ENCODE results near the gene IMMP2L.
"Not testable (repeated sequence)": the region's sequence is repeated elsewhere in the genome, so short reads cannot be mapped to it uniquely, and the experiment has no call there.

IMMP2L gene

DNA sequence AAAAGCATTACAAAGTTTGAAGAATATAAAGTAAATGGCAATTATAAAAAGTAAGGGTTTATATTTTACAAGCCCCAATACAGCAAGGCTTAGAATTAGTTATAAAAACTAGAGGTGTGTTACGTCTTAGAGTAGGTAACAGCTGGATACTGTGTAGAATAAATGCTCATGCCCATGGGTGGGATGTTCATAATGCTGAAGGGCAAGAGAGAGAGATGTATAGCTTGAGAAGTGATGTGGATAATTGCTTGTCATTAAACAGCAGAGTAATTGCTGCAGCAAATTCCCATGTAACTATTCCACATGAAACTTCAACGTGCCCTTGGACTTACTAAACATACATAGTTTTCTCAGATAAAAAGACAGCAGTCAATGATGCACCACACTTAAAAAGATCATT lies 233.8 kb downstream of the IMMP2L start:
- DNase-seq = no peak

DNA sequence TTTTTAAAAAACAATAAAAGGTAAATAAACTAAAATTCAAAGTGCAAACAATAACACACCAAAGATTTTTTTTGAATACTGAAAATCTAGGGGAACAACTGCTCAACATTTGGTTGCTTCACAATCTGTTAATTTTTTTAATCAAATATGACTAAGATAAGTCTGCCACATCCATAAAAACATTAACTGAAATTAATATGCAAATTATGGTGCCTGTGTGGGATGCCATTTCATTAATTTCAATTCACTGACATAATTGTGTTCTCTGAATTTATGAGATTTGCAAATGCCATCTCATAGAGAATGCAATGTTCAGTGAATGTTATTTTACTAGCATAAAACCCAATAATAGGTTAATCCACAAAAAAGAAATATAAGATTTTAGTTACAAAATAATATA lies 237.5 kb downstream of the IMMP2L start:
- no peak for DNase-seq

DNA sequence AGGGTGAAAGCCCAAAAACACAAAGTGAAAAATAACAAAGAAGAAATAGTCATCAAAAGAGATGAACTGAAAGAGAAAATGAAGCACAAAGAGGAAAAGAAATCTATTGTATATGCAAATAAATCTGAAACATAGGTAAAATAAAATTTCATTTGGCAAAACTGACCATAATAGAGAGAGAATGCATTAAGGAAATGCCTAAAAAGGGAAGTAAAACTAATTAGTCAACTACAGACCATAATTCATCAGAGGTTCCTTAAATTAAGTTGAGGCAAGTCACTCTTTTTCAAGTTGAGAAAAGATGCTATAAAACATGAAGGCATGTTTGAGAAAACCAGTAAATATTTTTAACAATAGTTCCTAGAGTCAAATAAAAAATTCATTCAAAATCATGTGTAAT lies 238.1 kb downstream of the IMMP2L start:
- peak; percentile 46 to 63 for DNase-seq

DNA sequence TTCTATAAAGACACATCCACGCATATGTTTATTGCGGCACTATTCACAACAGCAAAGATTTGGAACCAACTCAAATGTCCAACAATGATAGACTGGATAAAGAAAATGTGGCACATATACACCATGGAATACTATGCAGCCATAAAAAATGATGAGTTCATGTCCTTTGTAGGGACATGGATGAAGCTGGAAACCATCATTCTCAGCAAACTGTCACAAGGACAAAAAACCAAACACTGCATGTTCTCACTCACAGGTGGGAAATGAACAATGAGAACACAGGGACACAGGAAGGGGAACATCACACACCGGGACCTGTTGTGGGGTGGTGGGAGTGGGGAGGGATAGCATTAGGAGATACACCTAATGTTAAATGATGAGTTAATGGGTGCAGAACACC lies 238.6 kb downstream of the IMMP2L start:
- not testable (repeated sequence) for DNase-seq

DNA sequence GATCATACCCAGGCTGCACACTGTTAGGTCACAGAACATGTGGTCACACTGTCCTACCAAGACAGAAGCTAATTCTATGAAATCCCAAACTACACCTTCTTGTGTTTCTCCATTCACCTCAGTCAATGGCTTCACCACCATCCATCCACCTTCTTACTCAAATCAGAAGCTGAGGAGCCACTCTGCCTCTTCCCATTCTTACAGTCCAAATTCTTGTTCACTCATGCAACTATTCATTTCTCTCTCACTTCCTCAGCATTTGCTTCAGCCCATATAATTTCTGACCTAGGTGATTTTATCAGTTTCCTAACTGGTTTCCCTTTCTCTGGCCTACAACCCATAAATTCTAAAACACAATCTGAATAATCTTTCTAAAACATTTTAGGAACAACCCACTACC lies 242.2 kb downstream of the IMMP2L start:
- no peak for DNase-seq

DNA sequence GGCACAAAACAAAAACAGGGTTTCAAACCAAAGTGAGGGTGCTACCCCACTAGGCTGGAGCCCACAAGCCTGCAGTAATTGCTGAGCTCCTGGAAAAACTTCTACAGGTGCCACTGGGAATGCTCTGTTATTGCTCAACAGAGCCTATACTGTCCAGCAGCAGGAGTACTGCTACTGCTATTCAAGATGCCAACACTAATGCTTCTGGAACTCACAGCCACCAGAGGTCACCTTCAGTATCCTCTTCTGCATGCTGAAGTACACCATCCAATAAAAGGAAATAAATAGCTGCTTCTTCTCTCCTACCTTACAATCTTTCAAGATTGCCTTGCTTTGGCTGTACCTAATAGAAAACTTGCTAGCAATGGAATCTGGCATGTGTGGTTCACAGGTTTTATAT lies 249.3 kb downstream of the IMMP2L start:
- no peak for DNase-seq

DNA sequence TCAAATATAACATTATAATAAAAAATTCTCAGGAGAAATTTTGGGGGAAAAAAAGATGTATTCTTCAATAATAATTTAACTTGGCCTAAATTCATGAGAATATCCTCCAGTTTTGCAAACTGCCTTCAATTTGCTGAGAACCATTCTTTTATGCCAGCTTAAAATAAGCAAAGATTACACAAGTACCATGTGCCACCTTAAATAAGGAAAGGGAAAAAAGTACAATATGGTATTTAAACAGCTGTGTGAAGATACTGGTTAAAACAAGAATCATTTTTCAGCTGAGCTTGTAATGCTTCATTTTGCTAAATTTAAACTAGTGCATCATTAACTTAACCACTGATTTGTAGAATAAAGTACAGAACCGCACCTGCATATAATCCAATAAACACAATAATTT lies 253.6 kb downstream of the IMMP2L start:
- no peak for DNase-seq

DNA sequence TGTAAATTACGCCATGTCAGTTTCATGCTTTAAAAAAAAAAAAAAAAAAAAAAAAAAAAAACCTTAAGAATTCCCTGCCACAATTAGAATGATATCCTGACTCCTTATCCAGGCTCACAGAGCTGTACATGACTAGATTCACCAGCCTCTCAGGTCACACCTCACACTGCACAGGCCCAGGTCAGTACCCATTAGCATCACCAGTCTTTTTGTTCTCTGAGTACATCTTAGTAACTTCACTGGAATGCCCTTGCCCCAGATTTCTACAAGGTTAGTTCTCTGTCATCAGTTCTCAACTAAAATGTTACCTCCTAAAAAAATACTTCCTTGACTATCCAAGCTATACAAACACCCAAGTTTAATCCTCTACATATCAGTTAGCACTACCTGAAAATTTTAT lies 260.4 kb downstream of the IMMP2L start:
- DNase-seq = no peak

DNA sequence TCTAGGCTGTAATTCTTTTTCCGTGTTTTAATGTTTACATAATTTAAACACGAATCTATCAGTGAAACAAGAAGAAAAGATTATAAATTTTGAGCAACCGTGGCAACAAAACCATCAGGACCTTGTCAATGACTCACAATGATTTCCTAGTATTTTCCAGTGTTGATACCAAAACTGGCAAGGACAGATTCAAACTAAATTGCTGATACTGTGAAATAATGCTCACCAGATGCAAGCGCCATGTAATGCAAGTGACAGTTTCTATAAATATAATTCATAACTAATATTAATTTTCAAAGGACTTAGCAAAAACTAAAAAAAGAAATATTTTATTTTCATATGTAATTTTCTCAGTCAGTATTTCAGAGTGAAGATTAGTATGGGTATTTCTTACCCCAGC lies 267.8 kb downstream of the IMMP2L start:
- no peak for DNase-seq

DNA sequence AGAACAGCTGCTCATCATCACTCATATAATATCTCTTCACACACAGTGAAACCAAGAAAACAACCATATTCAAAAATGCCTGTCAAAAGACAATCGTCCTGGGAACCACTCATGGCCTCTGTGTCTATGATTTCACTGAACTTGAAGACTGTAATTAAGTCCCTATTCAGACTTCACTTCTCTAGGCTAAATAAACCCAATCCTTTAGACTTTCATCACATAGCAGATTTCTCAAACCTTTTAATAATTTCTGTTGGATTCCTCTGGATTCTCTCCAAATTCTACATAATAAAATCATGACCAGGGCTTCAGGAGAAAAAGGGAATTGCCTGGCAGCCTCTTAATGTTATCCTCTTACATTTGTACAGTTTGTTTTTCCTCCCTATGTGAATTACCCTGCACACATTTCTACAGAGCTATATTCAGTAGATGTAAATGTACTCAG lies 270.2 kb downstream of the IMMP2L start:
- DNase-seq = no peak

DNA sequence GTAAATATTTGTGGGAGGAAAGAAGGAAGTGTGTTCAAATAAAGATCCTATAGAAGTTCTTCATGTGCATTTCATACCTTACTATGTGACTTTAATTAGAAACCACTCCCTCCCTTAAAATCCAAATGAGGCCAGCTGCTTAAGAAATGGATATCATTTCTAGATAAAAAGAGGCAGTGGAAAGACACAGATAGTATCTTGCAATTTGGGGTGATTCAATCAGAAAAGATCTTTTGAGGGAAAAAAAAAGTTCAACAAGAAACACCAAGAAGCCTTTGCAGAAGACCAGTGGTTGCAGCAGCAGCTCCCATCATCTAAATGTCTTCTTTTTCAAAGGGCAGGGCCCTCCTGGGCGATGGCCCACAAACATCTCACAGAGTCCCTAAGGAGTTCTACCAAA lies 271.3 kb downstream of the IMMP2L start:
- DNase-seq = no peak

DNA sequence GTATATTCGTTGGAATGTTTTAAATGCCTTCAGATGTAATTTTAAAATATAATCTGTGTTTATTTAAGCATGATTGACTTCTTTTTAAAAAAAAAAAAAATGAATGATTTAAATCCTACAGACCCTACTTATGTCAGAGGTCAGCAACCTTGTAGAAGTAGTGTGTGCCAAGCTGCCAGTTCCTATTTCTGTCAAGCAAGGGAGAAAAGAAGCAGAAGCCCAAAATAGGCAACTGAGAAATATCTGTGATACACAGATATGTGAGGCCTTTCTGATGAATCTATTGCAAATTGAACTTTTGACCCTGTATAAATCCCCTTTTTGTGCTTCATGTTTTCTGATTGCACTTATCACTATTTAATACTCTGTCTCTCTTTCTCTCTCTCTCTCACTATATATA lies 271.9 kb downstream of the IMMP2L start:
- no peak for DNase-seq

DNA sequence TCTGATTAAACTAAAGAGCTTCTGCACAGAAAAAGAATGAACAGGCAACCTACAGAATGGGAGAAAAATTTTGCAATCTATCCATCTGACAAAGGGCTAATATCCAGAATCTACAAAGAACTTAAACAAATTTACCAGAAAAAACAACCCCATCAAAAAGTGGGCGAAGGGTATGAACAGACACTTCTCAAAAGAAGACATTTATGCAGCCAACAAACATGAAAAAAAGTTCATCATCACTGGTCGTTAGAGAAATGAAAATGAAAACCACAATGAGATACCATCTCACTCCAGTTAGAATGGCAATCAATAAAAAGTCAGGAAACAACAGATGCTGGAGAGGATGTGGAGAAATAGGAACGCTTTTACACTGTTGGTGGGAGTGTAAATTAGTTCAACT lies 273.9 kb downstream of the IMMP2L start:
- not testable (repeated sequence) for DNase-seq

DNA sequence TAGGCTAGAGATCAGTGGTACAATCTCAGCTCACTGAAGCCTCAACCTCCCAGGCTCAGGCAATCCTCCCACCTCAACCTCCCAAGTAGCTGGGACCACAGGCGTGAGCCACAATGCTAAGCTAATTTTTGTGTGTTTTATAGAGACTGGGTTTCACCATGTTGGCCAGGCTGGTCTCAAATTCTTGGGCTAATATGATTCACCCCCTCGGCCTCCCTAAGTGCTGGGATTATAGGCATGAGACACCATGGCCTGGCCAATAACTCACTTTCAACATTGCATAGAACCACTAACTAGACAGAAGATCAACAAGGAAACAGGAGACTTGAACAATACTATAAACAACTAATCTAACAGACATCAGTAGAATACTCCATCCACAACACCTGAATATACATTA lies 279.7 kb downstream of the IMMP2L start:
- DNase-seq = no peak

DNA sequence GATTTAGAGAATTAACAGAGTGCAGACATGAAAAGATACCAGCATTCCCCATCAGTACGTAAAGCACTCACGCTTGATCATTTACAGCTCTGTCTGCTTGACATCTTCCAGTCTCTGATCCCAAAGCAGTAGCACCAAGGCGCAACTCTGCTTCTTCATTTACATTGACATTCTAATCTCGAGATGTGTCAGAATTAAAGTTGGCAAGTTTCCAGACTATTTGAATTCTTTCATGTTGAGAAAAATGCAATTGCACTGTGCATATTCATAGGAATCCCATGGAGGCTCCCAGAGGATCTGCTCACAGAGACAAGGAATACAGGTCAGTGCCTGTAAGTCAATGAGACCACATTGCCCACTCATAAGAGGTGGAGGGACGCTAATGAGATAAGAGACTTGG lies 287.4 kb downstream of the IMMP2L start:
- no peak for DNase-seq

DNA sequence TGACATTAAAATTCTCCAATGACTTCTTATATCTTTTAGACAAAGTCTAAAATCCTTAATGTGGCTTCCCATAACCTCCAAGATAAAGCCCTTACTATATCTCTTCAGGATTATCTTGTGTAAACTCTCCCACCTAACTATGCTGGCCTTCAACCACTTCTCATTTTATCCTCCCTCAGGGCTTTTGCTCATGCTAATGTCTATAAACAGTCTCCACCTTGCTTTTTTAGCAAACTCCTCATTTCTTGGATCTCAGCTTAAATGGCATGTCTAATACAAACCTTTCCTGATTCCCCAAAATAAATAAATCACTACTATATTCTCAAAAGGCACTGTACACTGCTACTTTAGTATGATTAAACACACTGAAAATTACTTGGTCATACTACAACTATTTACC lies 290.2 kb downstream of the IMMP2L start:
- DNase-seq = no peak

DNA sequence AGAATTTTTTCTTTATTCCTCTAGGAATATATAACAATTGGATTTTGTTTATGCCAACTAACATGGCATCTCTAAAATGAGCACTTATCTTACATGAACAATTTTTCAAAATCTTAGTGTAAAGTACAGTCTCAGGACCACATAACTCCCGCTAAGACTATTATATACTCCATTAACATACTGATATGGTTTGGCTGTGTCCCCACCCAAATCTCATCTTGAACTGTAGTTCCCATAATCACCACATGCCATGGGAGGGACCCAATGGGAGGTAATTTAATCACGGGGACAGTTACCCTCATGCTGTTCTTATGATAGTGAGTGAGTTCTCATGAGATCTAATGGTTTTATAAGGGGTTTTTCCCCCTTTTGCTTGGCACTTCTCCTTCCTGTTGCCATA lies 291.5 kb downstream of the IMMP2L start:
- DNase-seq = not testable (repeated sequence)

DNA sequence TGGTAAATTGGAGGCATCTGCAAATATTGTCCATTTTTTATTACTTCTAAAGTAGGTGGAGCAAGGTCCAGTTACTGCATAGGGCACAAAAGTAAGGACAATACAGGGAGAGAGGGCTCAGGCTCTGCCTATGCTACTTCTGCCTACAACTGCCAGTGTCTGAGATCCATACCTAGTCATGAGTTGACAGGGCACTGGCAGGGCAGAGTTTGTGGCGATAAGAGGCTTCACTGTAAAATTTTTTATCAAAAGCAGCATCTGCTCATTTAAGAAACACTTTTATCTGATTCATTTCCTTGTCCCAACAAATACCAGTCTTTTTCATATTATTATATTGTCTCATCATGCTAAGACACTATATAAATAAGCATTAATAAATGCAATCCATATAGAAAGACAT lies 293.4 kb downstream of the IMMP2L start:
- no peak for DNase-seq

DNA sequence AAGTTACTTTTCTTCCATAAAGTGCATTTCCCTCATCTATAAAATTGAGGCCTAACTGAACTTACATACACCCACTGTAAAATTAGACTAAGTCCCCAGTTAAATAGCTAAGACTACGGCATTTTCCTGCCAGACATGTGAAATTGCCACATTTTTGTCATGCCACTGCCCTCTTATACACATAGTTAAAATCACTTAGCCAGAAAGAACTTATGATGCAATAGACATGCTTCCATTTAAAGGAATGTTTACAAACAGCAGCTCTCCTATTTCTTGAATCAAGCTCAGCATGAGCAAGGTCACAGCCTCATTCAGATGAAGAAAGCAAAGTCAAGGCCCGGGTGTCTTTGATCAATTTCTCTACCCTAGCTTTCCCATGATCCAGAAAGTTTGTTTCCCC lies 295.7 kb downstream of the IMMP2L start:
- no peak for DNase-seq

DNA sequence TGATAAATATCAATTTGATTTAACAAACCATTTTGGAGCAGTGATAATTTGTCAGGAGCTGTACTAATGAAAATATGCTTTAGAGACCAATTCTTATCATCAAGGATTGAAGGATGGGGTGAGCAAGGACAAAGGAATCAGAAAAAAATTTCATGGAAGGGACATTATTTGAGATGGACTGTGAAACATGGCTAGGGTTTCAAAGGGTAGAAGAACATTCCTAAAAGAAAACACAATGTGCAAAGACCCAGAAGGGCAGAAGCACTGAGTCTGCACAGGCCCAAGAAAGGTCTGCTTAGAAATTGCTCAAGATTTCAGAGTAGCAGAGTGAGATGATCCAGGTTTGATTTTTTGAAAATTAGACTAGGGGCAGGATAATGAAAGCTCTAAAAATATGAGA lies 296.9 kb downstream of the IMMP2L start:
- no peak for DNase-seq

DNA sequence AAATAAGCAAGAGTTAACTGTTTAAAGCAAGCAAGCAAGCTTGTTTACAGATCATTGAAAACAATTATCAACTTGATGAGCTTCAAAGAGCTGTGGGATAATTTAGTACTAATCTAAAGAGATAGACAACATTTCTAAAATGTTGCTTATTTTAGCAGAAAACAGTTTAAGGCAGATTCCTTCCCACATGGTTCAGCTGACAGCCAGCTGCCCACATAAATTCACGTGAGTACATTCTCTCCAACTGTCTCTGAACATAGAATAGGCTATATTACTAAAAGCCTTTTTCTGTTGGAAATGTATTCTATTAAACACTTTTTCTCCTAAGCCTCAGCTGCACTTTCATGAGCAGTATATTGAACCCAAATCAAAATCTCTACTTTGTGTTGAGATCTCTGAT lies 297.3 kb downstream of the IMMP2L start:
- no peak for DNase-seq

DNA sequence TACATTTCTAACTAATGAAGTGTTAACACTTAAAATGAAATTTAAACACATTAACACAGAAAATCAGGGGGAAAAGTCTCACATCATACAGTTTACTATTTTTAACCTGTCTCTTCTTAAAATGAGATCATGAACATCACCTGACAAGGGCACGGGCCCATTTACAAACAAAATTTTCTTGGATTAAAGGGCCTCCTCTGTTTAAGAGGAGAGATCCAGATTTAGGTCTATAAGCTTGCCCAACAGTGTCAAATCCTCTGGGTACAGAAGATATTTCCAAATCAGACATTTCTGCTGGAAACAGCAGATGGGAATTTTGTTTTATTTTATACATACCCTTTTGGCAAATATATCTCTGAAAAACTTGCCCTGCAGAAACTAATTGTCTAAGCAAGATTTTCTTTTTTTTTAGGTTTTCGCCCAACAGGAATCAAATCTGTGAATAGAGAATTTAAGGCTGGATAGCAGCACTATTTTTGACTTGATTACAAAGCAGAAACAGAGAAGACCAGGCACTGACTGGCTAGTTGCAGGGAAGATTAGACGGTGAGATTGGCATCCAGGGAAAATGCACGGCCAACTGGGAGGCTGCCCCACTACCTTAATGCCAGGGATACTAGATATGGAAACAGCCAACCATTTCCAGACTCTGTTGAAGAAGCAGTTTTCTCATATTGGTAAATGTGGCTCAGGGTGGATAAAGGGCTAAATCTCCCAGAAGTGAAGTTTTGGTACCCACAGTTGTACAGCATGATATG lies 298.0 kb downstream of the IMMP2L start:
- DNase-seq = no peak

DNA sequence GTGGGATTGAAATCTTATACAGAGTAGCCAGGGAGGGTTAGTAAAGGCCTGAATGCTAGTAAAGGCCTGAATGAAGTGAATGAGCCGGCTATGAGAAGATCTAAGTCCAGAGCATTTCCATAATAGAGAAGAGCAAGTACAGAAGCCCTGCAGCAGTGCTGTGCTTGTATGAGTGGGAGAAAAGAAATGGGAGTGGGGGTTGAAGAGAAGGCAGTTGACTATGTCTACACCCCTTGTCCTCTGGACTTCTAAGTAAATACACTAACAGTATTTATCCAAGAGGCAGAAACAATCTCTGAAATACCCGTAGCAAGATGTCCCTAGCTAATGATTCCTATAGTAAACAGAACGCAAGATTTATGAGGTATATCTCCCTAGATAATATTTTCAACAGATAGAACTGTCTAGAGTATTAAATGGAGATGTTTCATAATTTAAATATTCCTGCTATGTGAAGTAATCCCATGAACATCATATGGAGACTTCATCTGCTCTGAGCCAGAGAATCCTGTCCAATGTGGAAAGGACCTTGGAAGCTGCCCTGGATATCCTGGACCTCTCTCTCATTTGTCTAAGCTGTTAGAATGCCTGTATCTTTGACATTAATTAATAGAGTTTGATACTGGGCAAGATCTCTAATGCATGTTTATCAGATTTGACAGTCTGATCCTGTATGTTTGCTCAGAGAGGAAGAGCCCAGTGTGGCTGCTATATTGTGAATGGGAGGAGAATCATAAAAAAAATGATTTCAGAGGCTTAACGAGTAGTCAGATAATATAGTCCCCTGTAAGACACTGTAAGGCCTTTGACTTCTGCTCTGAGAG lies 299.8 kb downstream of the IMMP2L start:
- DNase-seq = no peak

DNA sequence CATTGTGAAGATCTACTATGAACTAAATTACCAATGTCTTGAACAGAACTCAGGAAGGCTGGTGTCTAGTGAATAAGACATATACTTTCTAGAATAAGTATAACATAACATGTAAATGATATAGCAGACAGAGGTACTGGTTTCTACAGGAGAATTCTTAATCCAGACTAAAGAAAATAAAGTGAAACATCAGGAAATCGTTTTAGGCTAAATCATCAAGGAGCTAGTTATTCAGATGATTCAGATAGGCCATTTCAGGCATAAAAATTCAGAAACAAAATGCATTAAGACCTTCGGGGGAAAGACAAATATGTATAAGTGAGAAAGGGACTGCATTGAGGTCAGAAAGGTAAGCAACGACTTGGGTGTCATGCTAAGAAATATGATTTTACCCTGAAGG lies 300.8 kb downstream of the IMMP2L start:
- no peak for DNase-seq

DNA sequence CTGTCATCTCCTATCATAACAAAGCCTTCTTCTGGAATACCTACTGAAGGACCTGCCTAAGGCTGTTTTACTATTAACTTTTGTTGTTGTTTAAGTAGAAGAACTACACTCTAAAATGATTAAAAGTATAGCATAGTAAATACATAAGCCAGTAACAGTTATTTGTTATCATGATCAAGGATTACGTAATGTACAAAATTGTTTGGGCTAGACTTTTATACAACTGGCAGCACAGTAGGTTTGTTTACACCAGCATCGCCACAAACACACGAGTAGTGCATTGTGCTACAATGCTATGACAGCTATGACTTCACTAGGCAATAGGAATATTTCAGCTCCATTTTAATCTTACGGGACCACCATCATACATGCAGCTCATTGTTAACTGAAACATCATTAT lies 302.3 kb downstream of the IMMP2L start:
- DNase-seq = no peak
